ENCODE data around the gene RNF187. TPM values are rescaled to one million over a fixed set of nuclear protein-coding genes. Genes with fewer than 3 reads are reported as not detected.

Gene RNF187
- total and polyA plus RNA-seq, 2 of the 13 experiments (the other 11 are each of a cell fraction or from before 2014, with no cell fraction given) = 41.3 to 59.4 TPM

DNA sequence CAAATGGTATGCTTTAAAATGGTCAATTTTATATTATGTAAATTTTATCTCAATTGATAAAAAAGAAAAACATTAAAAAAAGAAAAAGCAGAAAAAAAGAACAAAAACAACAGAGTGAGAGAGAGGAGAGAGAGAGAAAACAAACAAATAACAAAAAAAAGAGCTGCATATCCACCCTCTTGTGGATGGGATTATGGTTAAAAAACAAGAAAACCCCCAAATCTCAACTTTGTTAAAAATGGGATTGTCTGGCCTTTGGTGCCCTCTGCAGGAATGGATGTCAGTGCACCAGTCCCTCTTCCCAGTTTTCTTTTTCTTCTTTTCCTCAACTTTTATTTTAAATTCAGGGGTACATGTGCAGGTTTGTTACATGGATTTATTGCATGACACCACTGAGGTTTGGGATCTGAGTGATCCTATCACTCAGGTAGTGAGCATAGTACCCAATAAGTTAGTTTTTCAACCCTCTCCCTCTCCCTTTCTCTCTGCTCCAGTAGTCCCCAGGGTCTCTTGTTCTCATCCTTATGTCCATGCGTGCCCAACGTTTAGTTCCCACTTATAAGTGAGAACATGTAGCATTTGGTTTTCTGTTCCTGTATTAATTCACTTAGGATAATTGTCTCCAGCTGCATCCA, 28.1 kb downstream of the RNF187 start (continued):
- TF ChIP-seq BRCA1 (CRISPR knock-in tag; IDR thresholded peaks at IDR 0.05) (no peak), REPIN1 (CRISPR knock-in tag; IDR thresholded peaks at IDR 0.05; ENCODE audit: borderline replicate concordance, low read depth) (no peak), ZNF512 (CRISPR knock-in tag; IDR thresholded peaks at IDR 0.05) (no peak), CREM (IDR thresholded peaks at IDR 0.05) (no peak), CREM (CRISPR knock-in tag; IDR thresholded peaks at IDR 0.05) (no peak), ZNF781 (CRISPR knock-in tag; IDR thresholded peaks at IDR 0.05; ENCODE audit: borderline replicate concordance, not compliant biosample characterization) (no peak)
- TF ChIP-seq, protein P1, sequence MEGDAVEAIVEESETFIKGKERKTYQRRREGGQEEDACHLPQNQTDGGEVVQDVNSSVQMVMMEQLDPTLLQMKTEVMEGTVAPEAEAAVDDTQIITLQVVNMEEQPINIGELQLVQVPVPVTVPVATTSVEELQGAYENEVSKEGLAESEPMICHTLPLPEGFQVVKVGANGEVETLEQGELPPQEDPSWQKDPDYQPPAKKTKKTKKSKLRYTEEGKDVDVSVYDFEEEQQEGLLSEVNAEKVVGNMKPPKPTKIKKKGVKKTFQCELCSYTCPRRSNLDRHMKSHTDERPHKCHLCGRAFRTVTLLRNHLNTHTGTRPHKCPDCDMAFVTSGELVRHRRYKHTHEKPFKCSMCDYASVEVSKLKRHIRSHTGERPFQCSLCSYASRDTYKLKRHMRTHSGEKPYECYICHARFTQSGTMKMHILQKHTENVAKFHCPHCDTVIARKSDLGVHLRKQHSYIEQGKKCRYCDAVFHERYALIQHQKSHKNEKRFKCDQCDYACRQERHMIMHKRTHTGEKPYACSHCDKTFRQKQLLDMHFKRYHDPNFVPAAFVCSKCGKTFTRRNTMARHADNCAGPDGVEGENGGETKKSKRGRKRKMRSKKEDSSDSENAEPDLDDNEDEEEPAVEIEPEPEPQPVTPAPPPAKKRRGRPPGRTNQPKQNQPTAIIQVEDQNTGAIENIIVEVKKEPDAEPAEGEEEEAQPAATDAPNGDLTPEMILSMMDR (CRISPR knock-in tag; IDR thresholded peaks at IDR 0.05) = peak; percentile 65

GRCh38 chr1:228517655-228518054, 30.5 kb downstream of the RNF187 start:
- H3K4me3 ChIP-seq (replicated peaks in 1 of 3; ENCODE audit: insufficient read depth in 1 of 3, low read depth in 2 of 3, low read length in 3 of 3) = no peak overlapping the region
- 6% methylated on average over 2 of the region's 2 CpGs for WGBS (ENCODE audit: low lambda C conversion rate)
- H4K20me1 ChIP-seq (ENCODE audit: insufficient read depth, low read length) = no peaks in the 10 kb centered on the region
- ATAC-seq (no peak), FAIRE-seq (no peak), DNase-seq (ENCODE audit: low spot score) (no peak)
- no peaks in the 10 kb centered on the region for H3K79me2 ChIP-seq (ENCODE audit: insufficient read depth, low read length)
- H3K27me3 ChIP-seq (ENCODE audit: control insufficient read depth in 1 of 2, insufficient read depth in 2 of 2, low read length in 2 of 2) = peaks cover 0 to 14% of the 10 kb centered on the region in 2 experiments; a peak in 2 of 5 replicates
- no peaks in the 10 kb centered on the region for H3K4me1 ChIP-seq (ENCODE audit: insufficient read depth, low read length)
- H2AFZ ChIP-seq (ENCODE audit: low read length) = no peak overlapping the region
- H3K9ac ChIP-seq (ENCODE audit: insufficient read depth, low read depth, low read length) = no peak overlapping the region
- no peaks in the 10 kb centered on the region for H3K9me3 ChIP-seq (ENCODE audit: low read length)
- ChIA-PET POLR2A (no interaction called here), CTCF (ENCODE audit: low intra/inter-chr PET ratio, low total read pairs) (no interaction called here)
- no TSS peak for BruUV-seq (replicated peaks)
- no peak overlapping the region for H3K4me2 ChIP-seq (ENCODE audit: low read depth, low read length)
- H3K27ac ChIP-seq (ENCODE audit: extremely low read length, insufficient read depth, low read length) = no peak overlapping the region
- intact Hi-C loops (cut with micrococcal nuclease; ENCODE audit: unreplicated experiment) = loop anchor here (5.0 kb wide), 2 partner anchors 290 to 520 kb away; no protein-coding TSS in a partner anchor
- in situ Hi-C loops (cut with HindIII; ENCODE audit: extremely low pct_ligation_motif_present, low pct_unique_long_range_greater_than_20kb) = no loop called here
- no peaks in the 10 kb centered on the region for H3K36me3 ChIP-seq (replicated peaks in 1 of 2; ENCODE audit: control insufficient read depth in 1 of 2, insufficient read depth in 2 of 2, low read length in 2 of 2)
- TF ChIP-seq KDM2A (CRISPR knock-in tag; IDR thresholded peaks at IDR 0.05; ENCODE audit: borderline replicate concordance, low read depth) = no peak
- no peak for TF ChIP-seq ZNF510 (CRISPR knock-in tag; IDR thresholded peaks at IDR 0.05; ENCODE audit: low read depth)
- no peak for TF ChIP-seq TSC22D2 (CRISPR knock-in tag; IDR thresholded peaks at IDR 0.05; ENCODE audit: borderline replicate concordance)
- no peak for TF ChIP-seq SYNCRIP (IDR thresholded peaks at IDR 0.05; ENCODE audit: insufficient read depth, low read depth, low read length)
- TF ChIP-seq ZNF616 (CRISPR knock-in tag; IDR thresholded peaks at IDR 0.05; ENCODE audit: low read depth) = no peak
- no peak for TF ChIP-seq HBP1 (CRISPR knock-in tag; IDR thresholded peaks at IDR 0.05; ENCODE audit: low read depth)
- TF ChIP-seq LRRFIP1 (CRISPR knock-in tag; conservative IDR thresholded peaks at IDR 0.05) = no peak
- no peak for TF ChIP-seq MBD4 (IDR thresholded peaks at IDR 0.05; ENCODE audit: borderline replicate concordance, low read length)
- TF ChIP-seq ZNF20 (CRISPR knock-in tag; IDR thresholded peaks at IDR 0.05) = no peak
